ENCODE data around the gene KRTAP10-4. TPM values are rescaled to one million over a fixed set of nuclear protein-coding genes. Genes with fewer than 3 reads are reported as not detected.

Gene KRTAP10-4, protein sequence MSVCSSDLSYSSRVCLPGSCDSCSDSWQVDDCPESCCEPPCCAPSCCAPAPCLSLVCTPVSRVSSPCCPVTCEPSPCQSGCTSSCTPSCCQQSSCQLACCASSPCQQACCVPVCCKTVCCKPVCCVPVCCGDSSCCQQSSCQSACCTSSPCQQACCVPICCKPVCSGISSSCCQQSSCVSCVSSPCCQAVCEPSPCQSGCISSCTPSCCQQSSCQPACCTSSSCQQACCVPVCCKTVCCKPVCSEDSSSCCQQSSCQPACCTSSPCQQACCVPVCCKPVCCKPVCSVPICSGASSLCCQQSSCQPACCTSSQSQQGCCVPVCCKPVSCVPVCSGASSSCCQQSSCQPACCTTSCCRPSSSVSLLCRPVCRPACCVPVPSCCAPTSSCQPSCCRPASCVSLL
- total RNA-seq: not detected in 2 replicates

DNA sequence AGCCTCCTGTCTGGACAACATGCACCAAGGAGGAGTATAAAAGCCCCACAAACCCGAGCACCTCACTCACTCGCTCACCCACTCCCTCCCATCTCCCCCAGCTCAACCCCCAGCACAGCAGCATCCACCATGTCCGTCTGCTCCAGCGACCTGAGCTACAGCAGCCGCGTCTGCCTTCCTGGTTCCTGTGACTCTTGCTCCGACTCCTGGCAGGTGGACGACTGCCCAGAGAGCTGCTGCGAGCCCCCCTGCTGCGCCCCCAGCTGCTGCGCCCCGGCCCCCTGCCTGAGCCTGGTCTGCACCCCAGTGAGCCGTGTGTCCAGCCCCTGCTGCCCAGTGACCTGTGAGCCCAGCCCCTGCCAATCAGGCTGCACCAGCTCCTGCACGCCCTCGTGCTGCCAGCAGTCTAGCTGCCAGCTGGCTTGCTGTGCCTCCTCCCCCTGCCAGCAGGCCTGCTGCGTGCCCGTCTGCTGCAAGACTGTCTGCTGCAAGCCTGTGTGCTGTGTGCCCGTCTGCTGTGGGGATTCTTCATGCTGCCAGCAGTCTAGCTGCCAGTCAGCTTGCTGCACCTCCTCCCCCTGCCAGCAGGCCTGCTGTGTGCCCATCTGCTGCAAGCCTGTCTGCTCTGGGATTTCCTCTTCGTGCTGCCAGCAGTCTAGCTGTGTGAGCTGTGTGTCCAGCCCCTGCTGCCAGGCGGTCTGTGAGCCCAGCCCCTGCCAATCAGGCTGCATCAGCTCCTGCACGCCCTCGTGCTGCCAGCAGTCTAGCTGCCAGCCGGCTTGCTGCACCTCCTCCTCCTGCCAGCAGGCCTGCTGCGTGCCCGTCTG lies at the start of gene KRTAP10-4:
KRTAP10-4 (plus strand) TSS at position 100 of the 827 bp plus-strand sequence; CDS start at position 130, 30 bp downstream.

DNA sequence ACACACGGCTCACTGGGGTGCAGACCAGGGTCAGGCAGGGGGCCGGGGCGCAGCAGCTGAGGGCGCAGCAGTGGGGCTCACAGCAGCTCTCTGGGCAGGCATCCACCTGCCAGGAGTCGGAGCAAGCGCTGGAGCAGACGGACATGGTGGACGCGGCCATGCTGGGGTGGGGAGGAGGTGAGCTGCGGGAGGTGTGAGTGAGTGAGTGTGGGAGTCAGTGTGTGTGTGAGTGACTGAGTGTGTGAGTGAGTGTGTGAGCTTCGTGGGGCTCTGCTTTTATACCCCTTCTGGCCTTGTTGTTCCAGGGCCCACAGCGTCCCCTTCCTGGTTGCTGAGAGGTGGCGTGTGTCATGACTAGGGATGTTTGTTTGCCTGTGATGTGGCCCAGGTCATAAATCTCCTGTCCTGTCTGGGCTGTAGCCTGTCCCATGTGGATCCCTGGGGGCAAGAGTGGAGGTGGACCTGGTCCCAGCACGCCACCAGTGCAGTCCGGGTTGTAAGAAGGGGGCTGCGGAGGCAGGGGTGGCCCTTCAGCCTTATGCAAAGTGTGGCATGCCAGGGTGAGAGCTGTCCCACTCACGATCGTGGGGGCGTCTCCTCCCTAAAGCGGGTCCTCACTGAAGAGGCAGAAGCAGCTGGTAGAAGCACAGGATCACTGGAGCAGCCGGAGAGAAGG lies 33.4 kb upstream of the KRTAP10-4 start, which contains the start of gene KRTAP10-1:
KRTAP10-1 (minus strand) TSS at position 205 of the 676 bp plus-strand sequence; CDS start at position 160, 45 bp downstream.

DNA sequence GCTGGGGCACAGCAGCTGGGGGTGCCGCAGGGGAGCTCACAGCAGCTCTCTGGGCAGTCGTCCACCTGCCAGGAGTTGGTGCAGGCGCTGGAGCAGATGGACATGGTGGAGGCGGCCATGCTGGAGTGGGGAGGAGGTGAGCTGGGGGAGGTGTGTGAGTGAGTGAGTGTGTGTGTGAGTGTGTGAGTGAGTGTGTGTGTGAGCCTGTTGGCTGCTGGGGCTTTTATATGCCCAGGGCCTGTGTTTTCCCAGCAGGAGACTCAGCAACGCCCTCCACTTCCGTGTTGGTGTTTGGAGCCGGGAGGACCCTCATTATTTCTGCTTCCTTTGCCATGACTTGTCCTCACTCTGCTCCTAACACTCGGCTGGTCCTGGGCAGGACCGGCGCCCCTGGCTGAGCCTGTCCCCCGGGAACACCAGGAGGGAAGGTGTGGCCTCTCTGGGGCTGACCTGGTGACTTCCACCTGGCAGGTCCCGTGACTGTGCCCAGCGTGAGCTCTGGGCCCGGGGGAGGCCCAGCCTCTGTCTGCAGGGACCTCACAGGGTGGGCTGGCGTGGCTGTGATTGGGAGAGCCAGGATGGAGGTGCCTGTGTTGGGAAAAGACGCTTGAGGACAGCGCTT lies 22.1 kb upstream of the KRTAP10-4 start, which contains the start of gene KRTAP10-2:
KRTAP10-2 (minus strand) TSS at position 166 of the 622 bp plus-strand sequence; CDS start at position 119, 47 bp downstream.

DNA sequence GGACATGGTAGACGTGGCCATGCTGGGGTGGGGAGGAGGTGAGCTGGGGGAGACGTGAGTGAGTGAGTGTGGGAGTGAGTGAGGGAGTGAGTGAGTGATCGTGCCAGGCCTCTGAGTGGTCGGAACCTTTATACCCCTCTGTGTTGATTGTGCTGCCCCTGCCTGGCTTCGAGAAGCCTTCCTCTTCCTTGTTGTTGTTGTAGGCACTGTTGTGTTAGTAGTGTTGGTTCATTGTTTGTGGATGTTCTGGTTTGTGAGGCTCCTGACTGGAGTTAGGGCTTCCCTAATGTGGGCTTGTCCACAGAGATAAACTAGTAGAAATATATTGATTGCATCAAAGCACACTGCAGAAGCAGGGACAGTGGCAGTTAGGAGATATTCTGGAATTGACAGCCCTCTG lies 14.8 kb upstream of the KRTAP10-4 start, which contains the start of gene KRTAP10-3:
KRTAP10-3 (minus strand) TSS at position 101 of the 400 bp plus-strand sequence; CDS start at position 21, 80 bp downstream.

DNA sequence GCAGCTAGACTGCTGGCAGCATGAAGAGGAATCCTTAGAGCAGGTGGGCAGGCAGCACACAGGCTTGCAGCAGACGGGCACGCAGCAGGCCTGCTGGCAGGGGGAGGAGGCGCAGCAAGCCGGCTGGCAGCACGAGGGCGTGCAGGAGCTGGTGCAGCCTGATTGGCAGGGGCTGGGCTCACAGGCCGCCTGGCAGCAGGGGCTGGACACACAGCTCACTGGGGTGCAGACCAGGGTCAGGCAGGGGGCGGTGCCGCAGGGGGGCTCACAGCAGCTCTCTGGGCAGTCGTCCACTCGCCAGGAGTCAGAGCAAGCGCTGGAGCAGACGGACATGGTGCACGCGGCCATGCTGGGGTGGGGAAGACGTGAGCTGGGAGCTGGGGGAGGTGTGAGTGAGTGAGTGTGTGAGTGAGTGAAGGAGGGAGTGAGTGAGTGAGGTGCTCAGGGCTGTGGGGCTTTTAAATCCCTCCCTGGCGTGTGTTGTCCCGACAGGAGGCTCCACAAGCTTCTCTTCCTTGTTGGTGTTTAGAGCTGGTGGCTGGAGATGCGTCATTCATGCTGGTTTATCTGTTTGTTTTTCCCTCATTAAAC lies 6.8 kb downstream of the KRTAP10-4 start, which contains the start of gene KRTAP10-5:
KRTAP10-5 (minus strand) TSS at position 374 of the 591 bp plus-strand sequence; CDS start at position 348, 26 bp downstream.

DNA sequence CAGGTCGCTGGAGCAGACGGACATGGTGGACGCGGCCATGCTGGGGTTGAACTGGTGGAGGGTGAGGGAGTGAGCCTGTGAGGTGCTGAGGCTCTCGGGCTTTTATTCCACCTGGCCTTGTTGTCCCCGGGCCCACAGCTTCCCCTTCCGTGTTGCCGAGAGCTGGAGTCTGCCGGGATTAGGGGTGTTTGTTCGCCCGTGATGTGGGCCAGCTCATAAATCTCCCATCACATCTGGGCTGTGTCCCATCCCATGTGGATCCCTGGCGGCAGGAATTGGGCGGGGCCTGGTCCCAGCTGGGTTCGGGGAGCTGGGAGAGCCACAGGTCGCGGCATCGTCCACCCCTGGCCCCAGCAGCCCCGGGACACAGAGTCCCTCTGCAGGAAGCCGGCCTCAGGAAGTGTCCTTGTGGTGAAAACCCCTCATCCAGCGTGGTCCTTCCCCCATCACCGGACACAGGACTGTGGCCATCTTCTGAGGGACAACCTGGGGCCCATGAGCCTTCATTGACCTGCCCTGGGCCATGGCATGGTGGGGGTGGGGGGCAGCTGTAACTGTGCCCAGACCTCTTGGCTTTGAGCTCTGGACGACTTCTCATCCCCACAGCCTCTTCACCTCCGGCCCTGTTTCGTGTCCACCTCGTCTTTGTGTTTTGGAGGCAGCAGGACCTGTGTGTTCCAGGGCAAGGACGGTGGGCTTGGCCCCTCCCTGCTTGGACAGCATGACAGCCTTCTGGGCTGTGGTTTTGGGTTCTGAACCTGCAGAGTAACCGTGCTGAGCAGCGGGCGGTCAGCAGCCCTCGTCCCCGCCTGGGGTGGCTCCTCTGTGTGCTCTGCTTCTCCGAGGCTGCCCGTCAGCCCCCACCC lies 19.1 kb downstream of the KRTAP10-4 start, which contains the start of gene KRTAP10-6:
KRTAP10-6 (minus strand) TSS at position 60 of the 866 bp plus-strand sequence; CDS start at position 39, 21 bp downstream.

DNA sequence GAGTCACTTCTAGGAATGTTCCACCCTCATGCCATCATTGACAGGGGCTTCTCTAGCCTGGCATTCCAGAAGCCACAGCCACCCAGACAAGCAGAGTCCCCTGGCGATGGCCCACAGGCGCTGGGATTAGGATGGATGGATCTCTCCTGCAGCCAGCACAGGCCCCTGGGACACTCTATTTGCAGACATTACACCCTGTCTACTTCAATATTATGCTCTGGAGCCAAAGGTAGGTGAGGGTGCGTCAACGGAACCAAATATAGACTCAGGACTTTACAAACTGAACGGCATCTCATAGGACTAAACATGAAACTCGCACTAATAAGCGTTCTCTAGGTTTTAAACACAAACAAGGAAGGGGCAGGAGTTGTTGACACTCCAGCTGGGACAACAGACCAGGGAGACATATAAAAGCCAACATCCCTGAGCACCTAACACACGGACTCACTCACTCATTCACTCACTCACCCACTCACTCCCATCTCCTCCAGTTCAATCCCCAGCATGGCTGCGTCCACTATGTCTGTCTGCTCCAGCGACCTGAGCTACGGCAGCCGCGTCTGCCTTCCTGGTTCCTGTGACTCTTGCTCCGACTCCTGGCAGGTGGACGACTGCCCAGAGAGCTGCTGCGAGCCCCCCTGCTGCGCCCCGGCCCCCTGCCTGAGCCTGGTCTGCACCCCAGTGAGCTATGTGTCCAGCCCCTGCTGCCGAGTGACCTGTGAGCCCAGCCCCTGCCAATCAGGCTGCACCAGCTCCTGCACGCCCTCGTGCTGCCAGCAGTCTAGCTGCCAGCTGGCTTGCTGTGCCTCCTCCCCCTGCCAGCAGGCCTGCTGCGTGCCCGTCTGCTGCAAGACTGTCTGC lies 26.8 kb downstream of the KRTAP10-4 start, which contains the start of gene KRTAP10-7:
KRTAP10-7 (plus strand) TSS at position 480 of the 861 bp plus-strand sequence; CDS start at position 505, 25 bp downstream.

DNA sequence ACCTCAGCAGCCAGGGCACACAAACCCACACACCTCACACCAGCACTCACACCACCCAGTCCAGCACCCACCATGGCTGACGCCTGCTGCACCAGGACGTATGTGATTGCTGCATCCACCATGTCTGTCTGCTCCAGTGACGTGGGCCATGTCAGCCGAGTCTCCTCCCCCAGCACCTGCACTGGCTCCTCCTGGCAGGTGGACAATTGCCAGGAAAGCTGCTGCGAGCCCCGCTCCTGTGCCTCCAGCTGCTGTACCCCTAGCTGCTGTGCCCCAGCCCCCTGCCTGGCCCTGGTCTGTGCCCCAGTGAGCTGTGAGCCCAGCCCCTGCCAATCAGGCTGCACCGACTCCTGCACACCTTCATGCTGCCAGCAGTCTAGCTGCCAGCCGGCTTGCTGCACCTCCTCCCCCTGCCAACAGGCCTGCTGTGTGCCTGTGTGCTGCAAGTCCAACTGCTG lies 38.5 kb downstream of the KRTAP10-4 start, which contains the start of gene KRTAP10-8:
KRTAP10-8 (plus strand) TSS at position 51 of the 458 bp plus-strand sequence; CDS start at position 73, 22 bp downstream.

Other genes starting within 250 kb of the KRTAP10-4 start
- gene CFAP410, start 234.3 kb upstream of the KRTAP10-4 start, total RNA-seq: 11.2 and 15.1 TPM in 2 replicates
- gene TRPM2, start 220.1 kb upstream of the KRTAP10-4 start, total RNA-seq: 0.46 TPM in 1 of 2 replicates, not detected in the other
- 1.9 and 3.3 TPM in 2 replicates for gene LRRC3, start 118.2 kb upstream of the KRTAP10-4 start, total RNA-seq
- not detected in 2 replicates for gene KRTAP10-1, start 33.5 kb upstream of the KRTAP10-4 start, total RNA-seq
- gene KRTAP10-2, start 22.2 kb upstream of the KRTAP10-4 start, total RNA-seq: not detected in 2 replicates
- not detected in 2 replicates for gene KRTAP10-3, start 14.9 kb upstream of the KRTAP10-4 start, total RNA-seq
- gene KRTAP10-5, start 6.9 kb downstream of the KRTAP10-4 start, total RNA-seq: not detected in 2 replicates
- gene KRTAP10-6, start 18.8 kb downstream of the KRTAP10-4 start, total RNA-seq: not detected in 2 replicates
- not detected in 2 replicates for gene KRTAP10-7, start 26.9 kb downstream of the KRTAP10-4 start, total RNA-seq
- gene KRTAP10-8, start 38.4 kb downstream of the KRTAP10-4 start, total RNA-seq: not detected in 2 replicates
- not detected in 2 replicates for gene KRTAP10-9, start 53.4 kb downstream of the KRTAP10-4 start, total RNA-seq
- gene KRTAP10-10, start 63.6 kb downstream of the KRTAP10-4 start, total RNA-seq: not detected in 2 replicates
- gene KRTAP10-11, start 72.7 kb downstream of the KRTAP10-4 start, total RNA-seq: not detected in 2 replicates
- not detected in 2 replicates for gene KRTAP12-4, start 80.9 kb downstream of the KRTAP10-4 start, total RNA-seq
- gene KRTAP12-3, start 84.2 kb downstream of the KRTAP10-4 start, total RNA-seq: not detected in 2 replicates
- not detected in 2 replicates for gene KRTAP12-2, start 93.2 kb downstream of the KRTAP10-4 start, total RNA-seq
- gene KRTAP12-1, start 108.4 kb downstream of the KRTAP10-4 start, total RNA-seq: not detected in 2 replicates
- not detected in 2 replicates for gene KRTAP10-12, start 123.4 kb downstream of the KRTAP10-4 start, total RNA-seq
- not detected in 2 replicates for gene TSPEAR, start 137.8 kb downstream of the KRTAP10-4 start, total RNA-seq
- gene UBE2G2, start 228.1 kb downstream of the KRTAP10-4 start, total RNA-seq: 41.7 and 46.1 TPM in 2 replicates
- gene SUMO3, start 244.3 kb downstream of the KRTAP10-4 start, total RNA-seq: 82.6 and 98.3 TPM in 2 replicates

Measured in hair follicular keratinocyte (primary cell).